ENCODE results near the gene ULK3.
A peak's percentile ranks its signal among the peaks of the same experiment; 100 is the strongest.

The ULK3 gene

GRCh38 chr15:74850393-74850792 lies 7.4 kb upstream of the ULK3 start (continued):
- no peak for TF ChIP-seq ZNF274 (IDR thresholded peaks at IDR 0.05; ENCODE audit: low read length)
- no peak for TF ChIP-seq ZNF274 (tag by site-specific recombination; IDR thresholded peaks at IDR 0.05; ENCODE audit: borderline replicate concordance)
- TF ChIP-seq PRDM10 (tag by site-specific recombination; IDR thresholded peaks at IDR 0.05): no peak
- no peak for TF ChIP-seq ZNF404 (tag by site-specific recombination; IDR thresholded peaks at IDR 0.05)
- no peak for TF ChIP-seq ZNF785 (tag by site-specific recombination; IDR thresholded peaks at IDR 0.05)
- no peak for TF ChIP-seq SP3 (tag by site-specific recombination; IDR thresholded peaks at IDR 0.05)

- CTCF ChIA-PET: interaction anchor here (0.5 to 1.7 kb wide), 4 partner anchors 15 to 193 kb away, joined by 3 to 11 read pairs (median 4); no protein-coding TSS in a partner anchor
- peaks cover 5% of the 10 kb centered on the region for H3K4me1 ChIP-seq (ENCODE audit: control insufficient read depth, insufficient read depth, low read length)
- POLR2A ChIA-PET: interaction anchor here (0.5 to 0.7 kb wide), 3 partner anchors 17 to 1426 kb away, joined by 3 to 6 read pairs (median 3); no protein-coding TSS in a partner anchor
- H3K4me3 ChIP-seq (ENCODE audit: low read depth, low read length): no peak overlapping the region
- TF ChIP-seq ZNF48 (tag by site-specific recombination; IDR thresholded peaks at IDR 0.05): no peak
- TF ChIP-seq ZNF398 (tag by site-specific recombination; IDR thresholded peaks at IDR 0.05): no peak
- TF ChIP-seq ZNF600 (tag by site-specific recombination; IDR thresholded peaks at IDR 0.05): peak; percentile 86
- TF ChIP-seq ZNF341 (tag by site-specific recombination; IDR thresholded peaks at IDR 0.05; ENCODE audit: low read depth): 0 out of 2 replicates have a peak, but pooled peaks have one; percentile 32
- TF ChIP-seq SP2 (tag by site-specific recombination; IDR thresholded peaks at IDR 0.05): peak; percentile 33; the same call in 1 of the 2 replicates
- TF ChIP-seq KLF10 (tag by site-specific recombination; IDR thresholded peaks at IDR 0.05): no peak
- H3K36me3 ChIP-seq (ENCODE audit: control insufficient read depth in 2 of 2, insufficient read depth in 1 of 2, low read length in 2 of 2): peaks cover 21 to 66% of the 10 kb centered on the region in 2 experiments
- no peaks in the 10 kb centered on the region for H3K9me3 ChIP-seq (ENCODE audit: control insufficient read depth, insufficient read depth, low read depth, low read length)
- H3K27ac ChIP-seq (ENCODE audit: extremely low read depth, low read depth, low read length): no peak overlapping the region
These were observed 4.5 kb upstream of the ULK3 start for GRCh38 chr15:74847432-74847831.

- no peak overlapping the region for H3K27ac ChIP-seq (ENCODE audit: extremely low read depth, low read depth, low read length)
- peaks cover 10% of the 10 kb centered on the region for H3K4me1 ChIP-seq (ENCODE audit: control insufficient read depth, insufficient read depth, low read length)
- CTCF ChIA-PET: interaction anchor here (1.5 kb wide), 1 partner anchor 10 kb away, joined by 4 read pairs; no protein-coding TSS in a partner anchor
- POLR2A ChIA-PET: no interaction called here
- no peak overlapping the region for H3K4me3 ChIP-seq (ENCODE audit: low read depth, low read length)
- H3K36me3 ChIP-seq (ENCODE audit: control insufficient read depth in 2 of 2, insufficient read depth in 1 of 2, low read length in 2 of 2): peaks cover 21 to 55% of the 10 kb centered on the region in 2 experiments
- H3K9me3 ChIP-seq (ENCODE audit: control insufficient read depth, insufficient read depth, low read depth, low read length): no peaks in the 10 kb centered on the region
- TF ChIP-seq SP7 (tag by site-specific recombination; IDR thresholded peaks at IDR 0.05) (no peak), KLF17 (tag by site-specific recombination; IDR thresholded peaks at IDR 0.05) (no peak), ZNF280C (tag by site-specific recombination; IDR thresholded peaks at IDR 0.05) (no peak), ZNF416 (tag by site-specific recombination; IDR thresholded peaks at IDR 0.05) (no peak), ZNF707 (tag by site-specific recombination; IDR thresholded peaks at IDR 0.05) (no peak), PRDM2 (tag by site-specific recombination; IDR thresholded peaks at IDR 0.05; ENCODE audit: borderline replicate concordance) (no peak), HOXA7 (CRISPR knock-in tag; IDR thresholded peaks at IDR 0.05; ENCODE audit: borderline replicate concordance) (no peak)
These were observed 2.6 kb upstream of the ULK3 start for GRCh38 chr15:74845581-74845980.
